ENCODE data around the gene CYBA. TPM values are rescaled to one million over a fixed set of nuclear protein-coding genes. Genes with fewer than 3 reads are reported as not detected.

Gene CYBA
- total and polyA plus RNA-seq, 2 donors (not counting 1 experiment from before 2014, with no cell fraction given), result 701 to 1,336 TPM

- H3K27me3 Mint-ChIP-seq, result no peaks in the 10 kb centered on the region
- Histone ChIP-seq H2AFZ (ENCODE audit: insufficient read depth, low read depth, low read length, poor library complexity, severe bottlenecking) (no peak overlapping the region), H3K9ac (ENCODE audit: low read length) (no peak overlapping the region), H3K9me3 (ENCODE audit: control extremely low read depth in 1 of 3, control insufficient read depth in 2 of 3, insufficient read depth in 1 of 3, low read length in 2 of 3) (no peaks in the 10 kb centered on the region), H4K20me1 (ENCODE audit: control insufficient read depth, insufficient read depth, low read length, poor library complexity, severe bottlenecking) (peaks cover 23% of the 10 kb centered on the region), H3K27me3 (replicated peaks in 1 of 4; ENCODE audit: control extremely low read depth in 1 of 4, control insufficient read depth in 3 of 4, insufficient read depth in 4 of 4, low read length in 3 of 4) (no peaks in the 10 kb centered on the region), H3K36me3 (replicated peaks in 1 of 2; ENCODE audit: control extremely low read depth in 1 of 2, control insufficient read depth in 1 of 2, extremely low read depth in 1 of 2, insufficient read depth in 2 of 2, low read length in 1 of 2) (peaks cover 0 to 47% of the 10 kb centered on the region in 2 experiments), H3K27ac (ENCODE audit: low read length in 2 of 2) (no peak overlapping the region), H3K79me2 (ENCODE audit: control insufficient read depth, insufficient read depth, low read length) (peaks cover 42% of the 10 kb centered on the region), H3K4me1 (ENCODE audit: control insufficient read depth in 2 of 2, insufficient read depth in 2 of 2, low read length in 2 of 2) (peaks cover 40 to 72% of the 10 kb centered on the region in 2 donors), H3K4me3 (ENCODE audit: control extremely low read depth in 1 of 5, extremely low read depth in 1 of 5, insufficient read depth in 1 of 5, low read depth in 2 of 5, low read length in 4 of 5) (no peak overlapping the region), H3K4me2 (replicated peaks; ENCODE audit: low read depth, low read length, poor library complexity, severe bottlenecking) (no peak overlapping the region)
- TF ChIP-seq EZH2 (IDR thresholded peaks at IDR 0.05; ENCODE audit: borderline replicate concordance, insufficient read depth, low read depth, low read length, poor library complexity, severe bottlenecking) (no peak), CTCF (IDR thresholded peaks at IDR 0.05) (no peak)
- CTCF ChIA-PET, result no interaction called here
- peaks cover 50% of the 10 kb centered on the region for H3K4me1 Mint-ChIP-seq
- POLR2A ChIA-PET, result no interaction called here
- no peak overlapping the region for H3K27ac Mint-ChIP-seq
- ATAC-seq (ENCODE audit: low read depth) (no peak), DNase-seq (no peak)
- no peak overlapping the region for H3K4me3 Mint-ChIP-seq
- intact Hi-C loops (cut with micrococcal nuclease), result no loop called here
- 95% methylated on average over 12 of the region's 14 CpGs for WGBS (ENCODE audit: insufficient coverage)
- H3K9me3 Mint-ChIP-seq (ENCODE audit: insufficient read depth), result no peaks in the 10 kb centered on the region
These were observed 45.6 kb upstream of the CYBA start for GRCh38 chr16:88696441-88696840.

- Histone ChIP-seq H3K4me2 (replicated peaks; ENCODE audit: low read depth, low read length, poor library complexity, severe bottlenecking) (no peak overlapping the region), H4K20me1 (ENCODE audit: control insufficient read depth, insufficient read depth, low read length, poor library complexity, severe bottlenecking) (peaks cover 23% of the 10 kb centered on the region), H3K4me1 (ENCODE audit: control insufficient read depth in 2 of 2, insufficient read depth in 2 of 2, low read length in 2 of 2) (peaks cover 38 to 71% of the 10 kb centered on the region in 2 donors), H3K4me3 (ENCODE audit: control extremely low read depth in 1 of 5, extremely low read depth in 1 of 5, insufficient read depth in 1 of 5, low read depth in 2 of 5, low read length in 4 of 5) (no peak overlapping the region), H3K79me2 (ENCODE audit: control insufficient read depth, insufficient read depth, low read length) (peaks cover 37% of the 10 kb centered on the region), H3K9ac (ENCODE audit: low read length) (no peak overlapping the region), H3K9me3 (ENCODE audit: control extremely low read depth in 1 of 3, control insufficient read depth in 2 of 3, insufficient read depth in 1 of 3, low read length in 2 of 3) (no peaks in the 10 kb centered on the region), H2AFZ (ENCODE audit: insufficient read depth, low read depth, low read length, poor library complexity, severe bottlenecking) (no peak overlapping the region), H3K36me3 (replicated peaks in 1 of 2; ENCODE audit: control extremely low read depth in 1 of 2, control insufficient read depth in 1 of 2, extremely low read depth in 1 of 2, insufficient read depth in 2 of 2, low read length in 1 of 2) (peaks cover 0 to 47% of the 10 kb centered on the region in 2 experiments), H3K27me3 (replicated peaks in 1 of 4; ENCODE audit: control extremely low read depth in 1 of 4, control insufficient read depth in 3 of 4, insufficient read depth in 4 of 4, low read length in 3 of 4) (no peaks in the 10 kb centered on the region), H3K27ac (ENCODE audit: low read length in 2 of 2) (no peak overlapping the region)
- POLR2A ChIA-PET, result no interaction called here
- ATAC-seq (ENCODE audit: low read depth), result no peak
- H3K27me3 Mint-ChIP-seq, result no peaks in the 10 kb centered on the region
- H3K4me1 Mint-ChIP-seq, result peaks cover 47% of the 10 kb centered on the region
- over 99% methylated on average over 7 of the region's 7 CpGs for WGBS (ENCODE audit: insufficient coverage)
- CTCF ChIA-PET, result no interaction called here
- intact Hi-C loops (cut with micrococcal nuclease), result no loop called here
- H3K27ac Mint-ChIP-seq, result no peak overlapping the region
- TF ChIP-seq CTCF (IDR thresholded peaks at IDR 0.05) (no peak), EZH2 (IDR thresholded peaks at IDR 0.05; ENCODE audit: borderline replicate concordance, insufficient read depth, low read depth, low read length, poor library complexity, severe bottlenecking) (no peak)
- no peak overlapping the region for H3K4me3 Mint-ChIP-seq
- H3K9me3 Mint-ChIP-seq (ENCODE audit: insufficient read depth), result no peaks in the 10 kb centered on the region
- no peak for DNase-seq
These were observed 44.9 kb upstream of the CYBA start for GRCh38 chr16:88695753-88696152.
